DOHH2 (cell line): Measurements from ENCODE around the gene KRT37.

Source experiments
- EZH2phosphoT487 ChIP-seq: fragments of 200-600 bp; sonication (generic); IDR thresholded peaks from 2 replicates; pipeline ENCODE4 v1.6.1; 2017; ENCODE audit warnings: borderline replicate concordance, mild to moderate bottlenecking, antibody characterized with exemption, low read length, moderate library complexity, mixed read lengths
- TF ChIP-seq, protein P1 (sequence below): fragments of 200-600 bp; sonication (generic); IDR thresholded peaks from one replicate; pipeline ENCODE4 v1.5.1; 2014; ENCODE audit warnings: antibody characterized with exemption, mild to moderate bottlenecking, low read depth, low read length; ENCODE audit not compliant: poor library complexity, severe bottlenecking

DNA sequence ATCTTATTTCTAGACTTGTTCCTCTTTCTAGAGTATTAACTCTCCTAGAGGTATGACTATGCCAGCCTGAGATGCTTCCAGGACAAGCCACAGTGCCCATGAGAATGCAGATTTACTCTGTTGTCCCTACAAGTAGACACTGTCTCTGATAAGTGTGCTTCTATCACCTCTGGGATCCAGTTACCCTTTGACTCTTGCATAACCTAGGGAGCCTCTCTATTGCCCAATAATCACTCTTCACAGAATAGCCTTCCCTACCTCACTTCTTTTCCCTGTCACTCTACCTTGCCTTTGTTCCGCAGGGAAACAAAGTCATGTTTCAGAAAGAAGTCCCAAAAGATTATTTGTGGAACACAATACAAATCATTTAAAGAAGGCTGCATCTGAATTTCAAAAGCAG lies 40.7 kb downstream of the KRT37 start:
- TF ChIP-seq, protein P1, sequence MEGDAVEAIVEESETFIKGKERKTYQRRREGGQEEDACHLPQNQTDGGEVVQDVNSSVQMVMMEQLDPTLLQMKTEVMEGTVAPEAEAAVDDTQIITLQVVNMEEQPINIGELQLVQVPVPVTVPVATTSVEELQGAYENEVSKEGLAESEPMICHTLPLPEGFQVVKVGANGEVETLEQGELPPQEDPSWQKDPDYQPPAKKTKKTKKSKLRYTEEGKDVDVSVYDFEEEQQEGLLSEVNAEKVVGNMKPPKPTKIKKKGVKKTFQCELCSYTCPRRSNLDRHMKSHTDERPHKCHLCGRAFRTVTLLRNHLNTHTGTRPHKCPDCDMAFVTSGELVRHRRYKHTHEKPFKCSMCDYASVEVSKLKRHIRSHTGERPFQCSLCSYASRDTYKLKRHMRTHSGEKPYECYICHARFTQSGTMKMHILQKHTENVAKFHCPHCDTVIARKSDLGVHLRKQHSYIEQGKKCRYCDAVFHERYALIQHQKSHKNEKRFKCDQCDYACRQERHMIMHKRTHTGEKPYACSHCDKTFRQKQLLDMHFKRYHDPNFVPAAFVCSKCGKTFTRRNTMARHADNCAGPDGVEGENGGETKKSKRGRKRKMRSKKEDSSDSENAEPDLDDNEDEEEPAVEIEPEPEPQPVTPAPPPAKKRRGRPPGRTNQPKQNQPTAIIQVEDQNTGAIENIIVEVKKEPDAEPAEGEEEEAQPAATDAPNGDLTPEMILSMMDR, result no peak
- no peak for TF ChIP-seq EZH2phosphoT487
